ENCODE data around the gene SLC13A1.
"Not testable (repeated sequence)": the region's sequence is repeated elsewhere in the genome, so short reads cannot be mapped to it uniquely, and the experiment has no call there.

Gene SLC13A1

DNA sequence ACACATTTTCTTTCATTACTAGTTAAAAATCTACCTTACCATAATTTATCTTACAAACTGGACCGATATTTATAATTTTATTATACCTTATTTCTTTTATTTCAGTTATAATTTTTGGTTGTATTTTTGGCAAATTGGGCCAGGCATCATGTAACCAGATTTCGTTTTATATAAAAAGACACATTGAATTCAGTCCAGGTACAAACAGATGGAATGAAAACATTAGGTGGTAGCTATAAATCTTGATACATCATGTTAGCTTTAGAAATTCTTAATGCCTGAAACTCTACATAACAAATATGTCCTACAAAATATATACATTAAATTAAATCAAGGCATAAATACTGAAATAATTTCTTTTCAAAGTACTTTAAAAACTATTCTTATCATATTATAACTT is 73.1 kb downstream of the SLC13A1 start:
- no peak for DNase-seq (ENCODE audit: low read depth in 2 of 2)

DNA sequence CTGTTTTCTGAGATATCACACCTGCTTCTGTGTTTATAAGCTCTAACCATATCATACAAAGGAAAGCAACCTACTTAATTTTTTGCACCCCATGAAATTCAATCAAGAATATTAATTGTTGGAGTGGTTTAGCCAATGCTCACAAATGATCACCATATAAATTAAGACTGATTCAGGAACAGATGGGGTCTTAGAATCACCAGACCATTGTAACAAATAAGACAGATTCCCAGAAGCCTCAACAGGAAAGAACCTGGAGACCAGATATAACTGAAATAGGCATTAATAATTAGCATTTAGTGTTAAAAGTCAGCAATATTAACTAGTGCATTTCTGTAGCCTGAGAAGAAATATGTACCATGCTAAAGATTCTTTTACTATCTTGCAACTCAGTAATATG is 73.6 kb downstream of the SLC13A1 start:
- no peak for DNase-seq (ENCODE audit: low read depth in 2 of 2)

GRCh38 chr7:123125231-123125630 is 74.5 kb downstream of the SLC13A1 start:
- DNase-seq (ENCODE audit: low read depth in 2 of 2), result no peak

DNA sequence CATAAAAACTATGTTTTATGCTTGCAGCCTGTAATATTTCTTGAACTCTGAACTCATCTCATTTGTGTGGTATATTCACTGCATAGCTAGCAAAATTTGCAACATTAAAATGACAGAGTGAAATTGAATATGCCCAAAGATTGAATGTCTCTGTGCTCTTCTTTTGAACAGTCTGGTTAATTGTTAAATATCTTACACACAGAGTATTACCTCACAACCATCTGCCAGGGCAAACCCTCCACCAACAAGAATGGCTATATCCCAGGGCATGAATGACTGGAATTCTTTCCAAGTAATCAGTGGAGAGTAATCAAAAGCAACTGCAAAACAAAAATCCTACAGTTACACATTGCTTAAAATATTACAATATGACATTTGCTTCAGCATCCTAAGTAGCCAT is 76.9 kb downstream of the SLC13A1 start:
- DNase-seq (ENCODE audit: low read depth in 2 of 2), result no peak

- no peak for DNase-seq (ENCODE audit: low read depth in 2 of 2)
Measured at GRCh38 chr7:123120286-123120685, 79.5 kb downstream of the SLC13A1 start.

- no peak for DNase-seq (ENCODE audit: low read depth in 2 of 2)
Measured at GRCh38 chr7:123115331-123115730, 84.4 kb downstream of the SLC13A1 start.

GRCh38 chr7:123114288-123114687 is 85.5 kb downstream of the SLC13A1 start:
- DNase-seq (ENCODE audit: low read depth in 2 of 2), result no peak

DNA sequence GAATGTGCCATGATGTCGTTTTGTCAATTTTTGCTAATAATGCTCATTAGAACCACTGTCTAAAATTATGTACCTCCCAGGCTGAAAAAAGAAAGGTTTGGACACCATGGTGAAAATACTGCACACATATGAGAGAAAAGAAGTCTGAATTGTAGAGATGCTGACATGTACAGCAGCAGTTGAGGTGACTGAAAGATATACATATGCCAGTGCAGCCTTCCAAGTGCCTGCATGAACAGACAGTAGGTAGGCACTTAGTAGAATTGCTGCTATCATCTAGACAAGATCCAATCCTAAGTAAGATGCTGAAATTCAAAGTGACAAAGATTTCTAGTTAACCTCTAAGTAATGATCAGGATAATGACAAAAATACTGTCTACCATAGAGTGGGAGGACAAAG is 86.9 kb downstream of the SLC13A1 start:
- DNase-seq (ENCODE audit: low read depth in 2 of 2), result no peak

- DNase-seq (ENCODE audit: low read depth in 2 of 2), result no peak
Measured at GRCh38 chr7:123099712-123100111, 100.1 kb downstream of the SLC13A1 start.

GRCh38 chr7:123096976-123097375 is 102.8 kb downstream of the SLC13A1 start:
- no peak for DNase-seq (ENCODE audit: low read depth in 2 of 2)

DNA sequence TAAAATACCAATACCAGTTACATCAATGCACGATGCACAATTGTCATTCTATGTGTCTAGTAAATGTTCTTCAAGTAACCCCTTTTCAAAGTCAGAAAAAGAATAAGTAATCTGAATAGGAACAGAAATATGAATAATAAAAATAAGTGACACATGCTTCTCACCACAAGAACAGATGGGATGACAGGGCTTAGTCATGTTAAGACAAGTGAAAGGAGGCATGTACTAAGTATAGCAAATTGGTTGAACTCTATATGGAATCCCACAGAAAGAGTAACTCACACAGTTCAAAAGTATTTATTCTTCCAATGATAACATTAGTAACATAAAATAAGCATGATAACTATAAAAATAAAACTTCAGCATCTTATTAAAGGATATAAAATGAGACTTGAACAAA is 103.3 kb downstream of the SLC13A1 start:
- DNase-seq (ENCODE audit: low read depth in 2 of 2), result no peak

DNA sequence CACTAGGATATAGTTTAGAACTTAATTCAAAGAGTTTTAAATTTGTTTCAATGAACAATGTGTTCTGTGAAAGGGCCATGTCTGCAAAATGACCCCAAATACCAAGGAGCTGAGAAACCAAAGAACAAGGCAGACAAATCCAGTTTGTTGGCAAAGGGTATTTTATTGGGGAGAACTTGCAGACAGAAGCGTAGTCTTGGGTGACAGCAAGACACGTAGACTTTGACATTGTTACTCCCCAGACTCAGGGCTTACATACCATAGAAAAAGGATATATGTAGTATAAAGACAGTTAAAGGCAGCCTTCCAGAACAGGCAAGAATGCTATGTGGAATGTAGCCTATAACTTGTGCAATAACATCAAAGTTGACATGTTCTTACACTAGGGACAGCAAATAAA is 109.3 kb downstream of the SLC13A1 start:
- DNase-seq (ENCODE audit: low read depth in 2 of 2), result no peak

DNA sequence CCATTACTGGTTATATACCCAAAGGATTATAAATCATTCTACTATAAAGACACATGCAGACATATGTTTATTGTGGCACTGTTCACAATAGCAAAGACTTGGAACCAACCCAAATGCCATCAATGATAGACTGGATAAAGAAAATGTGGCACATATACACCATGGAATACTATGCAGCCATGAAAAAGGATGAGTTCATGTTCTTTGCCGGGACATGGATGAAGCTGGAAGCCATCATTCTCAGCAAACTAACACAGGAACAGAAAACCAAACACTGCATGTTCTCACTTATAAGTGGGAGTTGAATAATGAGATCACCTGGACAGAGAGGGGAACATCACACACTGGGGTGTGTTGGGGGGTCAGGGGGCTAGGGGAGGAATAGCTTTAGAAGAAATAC is 112.9 kb downstream of the SLC13A1 start:
- DNase-seq (ENCODE audit: low read depth in 2 of 2), result not testable (repeated sequence)

DNA sequence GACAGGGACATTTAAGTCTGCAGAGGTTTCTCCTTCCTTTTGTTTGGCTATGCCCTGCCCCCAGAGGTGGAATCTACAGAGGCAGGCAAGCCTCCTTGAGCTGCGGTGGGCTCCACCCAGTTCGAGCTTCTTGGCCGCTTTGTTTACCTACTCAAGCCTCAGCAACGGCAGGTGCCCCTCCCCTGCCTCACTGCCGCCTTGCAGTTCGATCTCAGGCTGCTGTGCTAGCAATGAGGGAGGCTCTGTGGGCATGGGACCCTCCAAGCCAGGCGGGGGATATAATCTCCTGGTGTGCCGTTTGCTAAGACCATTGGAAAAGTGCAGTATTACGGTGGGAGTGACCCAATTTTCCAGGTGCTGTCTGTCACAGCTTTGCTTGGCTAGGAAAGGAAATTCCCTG is 114.9 kb downstream of the SLC13A1 start:
- not testable (repeated sequence) for DNase-seq (ENCODE audit: low read depth in 2 of 2)

GRCh38 chr7:123079021-123079420 is 120.7 kb downstream of the SLC13A1 start:
- no peak for DNase-seq (ENCODE audit: low read depth in 2 of 2)

DNA sequence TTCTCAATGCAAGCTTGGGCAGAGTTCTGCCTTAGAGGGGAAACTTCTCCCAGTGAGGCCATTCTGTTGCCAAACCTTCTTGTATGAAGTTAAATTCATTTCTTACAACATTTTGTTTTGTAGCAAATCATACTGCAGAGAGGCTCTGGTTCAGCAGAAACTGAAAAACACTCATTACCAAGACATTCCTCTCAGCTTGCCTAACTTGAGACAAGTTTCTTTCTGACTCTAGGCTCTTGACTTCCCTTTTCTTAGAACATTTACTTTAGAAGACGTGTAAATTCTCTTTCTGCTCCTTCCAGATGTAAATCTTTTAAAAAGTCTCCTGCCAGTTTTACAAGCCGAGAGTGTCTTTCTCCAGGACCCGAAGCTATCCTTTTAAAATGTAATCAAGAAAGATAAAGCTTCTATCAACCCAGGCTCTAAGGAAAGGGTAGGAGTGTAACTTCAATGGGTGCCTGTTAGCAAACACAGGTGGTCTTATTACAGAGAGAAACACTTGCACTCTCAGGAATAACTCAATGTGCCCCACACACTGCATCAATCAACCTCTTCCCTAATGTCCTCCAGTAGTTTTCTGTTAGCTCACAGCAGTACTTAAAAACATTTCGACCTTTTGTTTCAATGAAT is 123.8 kb downstream of the SLC13A1 start:
- DNase-seq (ENCODE audit: low read depth in 2 of 2), result no peak

GRCh38 chr7:123070702-123071286 is 129.0 kb downstream of the SLC13A1 start:
- DNase-seq (ENCODE audit: low read depth in 2 of 2), result no peak

DNA sequence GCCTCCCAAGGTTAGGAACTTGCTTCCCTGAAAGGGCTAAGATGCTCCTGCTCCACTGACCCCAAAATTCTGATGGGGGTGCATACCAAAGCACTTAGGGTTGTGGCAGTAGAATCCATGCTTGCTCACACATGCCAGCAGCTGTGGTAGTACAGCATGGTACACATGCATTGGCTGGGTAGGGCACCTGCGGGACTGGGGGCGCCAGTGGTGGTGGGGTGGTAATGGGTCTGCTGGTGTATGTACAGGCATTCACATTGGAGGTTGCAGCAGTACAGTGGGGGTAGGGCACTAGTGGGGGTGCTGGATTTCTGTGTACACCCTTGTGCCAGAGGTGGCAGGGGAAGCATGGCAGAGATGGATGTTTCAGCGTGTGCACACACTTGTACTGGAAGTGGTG is 132.0 kb downstream of the SLC13A1 start:
- no peak for DNase-seq (ENCODE audit: low read depth in 2 of 2)
